ENCODE results near the gene ATXN7L2.
A peak's percentile ranks its signal among the peaks of the same experiment; 100 is the strongest.

Gene ATXN7L2

DNA sequence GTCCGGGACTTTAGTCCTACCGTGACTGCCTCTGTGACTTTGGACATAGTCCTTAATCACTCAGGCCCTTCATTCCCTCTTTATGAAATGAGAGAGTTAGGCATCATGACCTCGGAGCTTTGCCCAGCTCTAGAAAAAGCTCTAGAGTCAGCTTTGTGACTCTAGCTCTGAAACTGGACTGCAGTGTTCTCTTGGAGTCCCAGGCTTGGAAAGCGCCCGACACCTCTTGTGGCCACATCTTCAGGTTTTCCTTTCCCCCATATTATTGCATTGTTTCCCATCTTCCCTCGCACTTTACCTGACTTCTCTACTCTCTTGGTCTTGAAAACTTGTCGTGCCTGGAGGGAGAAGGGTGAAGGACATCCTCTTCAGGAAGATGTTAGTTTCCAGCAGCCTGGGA lies 38.3 kb downstream of the ATXN7L2 start:
- DNase-seq (ENCODE audit: low read depth in 2 of 3, low spot score in 1 of 3): no peak

DNA sequence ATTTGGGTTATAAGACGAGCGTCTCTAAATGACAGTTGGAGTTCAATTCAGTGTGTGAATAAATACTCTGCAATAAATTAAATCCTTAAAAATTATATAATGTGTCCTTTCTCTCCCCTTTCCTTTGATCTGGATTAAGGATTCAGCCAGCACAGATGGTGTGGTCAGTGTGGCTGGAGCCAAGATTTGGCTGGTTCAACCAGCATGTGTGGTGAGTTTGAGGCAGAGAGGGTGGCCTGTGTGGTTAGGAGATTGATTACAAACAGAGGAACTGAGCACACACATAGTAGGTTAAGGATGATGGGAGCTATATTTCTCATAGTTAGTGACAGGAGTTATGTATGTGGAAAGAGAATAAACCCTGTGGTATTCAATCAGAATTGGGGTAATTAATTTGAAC lies 40.0 kb downstream of the ATXN7L2 start:
- no peak for DNase-seq (ENCODE audit: low read depth in 2 of 3, low spot score in 1 of 3)

- DNase-seq (ENCODE audit: low read depth in 2 of 3, low spot score in 1 of 3): no peak
These were observed 43.5 kb downstream of the ATXN7L2 start for GRCh38 chr1:109527098-109527811.

DNA sequence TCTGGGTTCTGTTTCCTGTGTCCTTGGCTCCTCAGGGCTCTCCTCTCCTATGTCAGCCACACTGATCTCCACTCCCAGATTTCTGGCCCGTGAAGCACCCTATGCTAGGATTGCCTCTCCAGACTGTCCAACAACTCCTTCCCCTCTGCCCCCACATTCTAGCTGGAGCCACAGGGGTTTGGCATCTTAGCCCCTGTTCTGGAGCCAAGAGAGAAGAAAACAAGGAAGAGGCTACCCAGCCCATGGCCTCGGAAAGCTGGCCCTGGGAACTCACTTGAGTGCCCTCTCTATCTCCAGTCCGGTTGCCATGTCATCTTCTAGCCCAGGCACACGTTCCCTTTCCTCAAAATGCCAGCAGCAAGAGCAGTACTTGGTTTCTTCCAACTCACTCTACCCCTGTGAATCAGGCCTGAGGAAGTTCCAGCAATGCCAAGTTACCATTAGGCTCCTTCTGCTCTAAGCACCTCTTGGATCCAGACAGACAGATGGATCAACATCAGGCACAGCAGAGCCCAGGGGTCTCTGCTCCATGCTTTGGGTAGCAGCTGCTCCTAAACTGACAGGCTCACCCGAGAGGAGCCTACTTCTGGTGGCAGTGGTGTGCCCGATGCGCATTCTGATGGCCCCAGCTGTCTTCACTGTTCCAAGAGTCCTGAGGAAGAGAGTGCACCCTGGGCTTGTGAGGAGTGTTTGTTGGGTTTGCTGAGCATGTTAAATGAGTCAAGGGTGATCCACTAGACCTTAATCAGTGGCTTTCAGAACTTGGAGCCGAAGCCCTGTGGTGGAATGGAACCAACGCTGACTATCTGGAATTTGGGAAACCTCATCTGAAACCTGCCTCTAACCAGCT lies 44.4 kb downstream of the ATXN7L2 start:
- no peak for DNase-seq (ENCODE audit: low read depth in 2 of 3, low spot score in 1 of 3)

GRCh38 chr1:109528712-109529111 lies 45.0 kb downstream of the ATXN7L2 start:
- DNase-seq (ENCODE audit: low read depth in 2 of 3, low spot score in 1 of 3): no peak

DNA sequence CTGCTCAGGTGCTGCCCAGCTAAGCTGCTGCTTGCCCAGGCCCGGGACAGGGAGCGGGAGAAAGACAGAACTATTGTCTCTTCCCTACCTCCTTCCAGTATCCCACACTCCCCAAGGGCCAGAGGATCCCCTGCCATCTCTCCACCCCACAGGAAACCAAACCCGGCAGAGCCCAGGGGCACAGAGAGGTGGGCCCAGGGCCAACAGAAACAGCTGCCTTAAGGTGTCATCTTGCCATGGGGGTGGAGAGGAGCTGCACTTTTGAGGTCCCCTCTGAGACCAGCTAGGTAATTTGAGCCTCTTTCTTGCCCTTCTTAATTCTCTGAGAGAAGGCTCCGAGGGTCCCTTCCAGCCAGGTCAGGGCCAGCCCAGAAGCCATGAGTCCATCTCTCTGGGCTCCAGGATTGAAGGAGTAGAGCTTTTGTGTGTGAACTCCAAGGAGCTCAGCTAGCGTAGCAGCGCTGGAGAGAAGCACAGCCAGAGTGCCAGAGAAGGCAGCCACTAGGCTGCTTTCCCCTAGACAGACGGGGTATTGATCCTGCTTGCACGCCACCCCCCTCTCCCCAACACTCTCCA lies 46.3 kb downstream of the ATXN7L2 start:
- DNase-seq (ENCODE audit: low read depth in 2 of 3, low spot score in 1 of 3): no peak

- no peak for DNase-seq (ENCODE audit: low read depth in 2 of 3, low spot score in 1 of 3)
These were observed 46.9 kb downstream of the ATXN7L2 start for GRCh38 chr1:109530457-109531087.

GRCh38 chr1:109531380-109531779 lies 47.7 kb downstream of the ATXN7L2 start:
- DNase-seq (ENCODE audit: low read depth in 2 of 3, low spot score in 1 of 3): no peak

DNA sequence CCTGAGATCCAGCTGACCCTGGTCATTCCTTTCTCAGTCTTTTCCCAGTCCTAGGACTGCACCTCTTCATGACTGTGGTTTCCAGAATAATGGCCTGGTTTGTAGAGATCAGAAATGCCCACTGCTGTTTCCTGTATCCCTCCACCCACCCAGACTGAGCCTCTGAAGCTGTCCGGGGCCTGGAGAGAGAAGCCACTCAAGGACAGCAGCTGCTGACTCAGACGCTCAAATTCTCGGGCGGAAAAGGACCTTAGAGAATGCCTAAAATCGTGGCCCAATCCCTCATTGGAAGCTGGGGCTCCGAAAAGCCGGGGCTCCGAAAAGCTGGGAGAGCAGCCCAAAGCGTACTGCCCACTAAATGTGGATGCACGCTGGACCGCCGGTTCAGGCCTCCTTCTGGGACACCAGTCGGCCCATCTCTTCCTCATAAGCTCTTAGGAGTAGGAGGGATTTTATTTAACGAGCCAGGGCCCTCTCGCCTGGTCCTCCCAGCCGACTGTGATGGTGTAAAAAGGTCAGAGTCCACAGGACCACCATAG lies 48.2 kb downstream of the ATXN7L2 start:
- DNase-seq (ENCODE audit: low read depth in 2 of 3, low spot score in 1 of 3): no peak

GRCh38 chr1:109532365-109533136 lies 48.8 kb downstream of the ATXN7L2 start:
- peak; percentile 86 to 97 (median 87) for DNase-seq (ENCODE audit: low read depth in 2 of 3, low spot score in 1 of 3)

- DNase-seq (ENCODE audit: low read depth in 2 of 3, low spot score in 1 of 3): no peak
These were observed 50.7 kb downstream of the ATXN7L2 start for GRCh38 chr1:109534307-109534858.

GRCh38 chr1:109535481-109535880 lies 51.8 kb downstream of the ATXN7L2 start:
- no peak for DNase-seq (ENCODE audit: low read depth in 2 of 3, low spot score in 1 of 3)

DNA sequence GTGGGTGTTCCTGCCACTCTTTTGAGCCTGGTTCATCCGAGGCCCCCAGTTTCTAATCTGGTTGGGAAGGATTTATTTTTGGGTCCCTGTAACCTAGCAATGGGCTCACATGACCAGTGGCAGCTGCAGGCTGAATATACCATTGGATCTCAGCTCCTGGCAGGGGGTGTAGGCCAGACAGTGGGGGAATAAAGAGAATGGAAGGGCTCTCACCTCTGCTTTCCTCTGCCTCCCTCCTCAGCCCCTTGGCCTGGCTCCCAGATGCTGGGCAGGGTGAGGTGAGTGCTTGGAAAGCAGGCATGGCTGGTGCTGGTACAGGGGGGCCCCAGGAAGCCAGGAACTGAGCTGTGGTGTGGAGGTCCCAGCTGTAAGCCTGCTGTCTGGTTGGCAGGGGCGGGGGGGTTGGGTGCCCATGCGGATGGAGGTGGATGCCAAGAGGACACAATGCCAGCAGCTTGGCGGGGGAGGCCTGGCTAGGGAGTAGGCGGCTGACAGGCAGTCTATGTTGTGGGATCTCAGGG lies 52.3 kb downstream of the ATXN7L2 start:
- no peak for DNase-seq (ENCODE audit: low read depth in 2 of 3, low spot score in 1 of 3)

GRCh38 chr1:109537450-109538178 lies 53.9 kb downstream of the ATXN7L2 start:
- DNase-seq (ENCODE audit: low read depth in 2 of 3, low spot score in 1 of 3): no peak

DNA sequence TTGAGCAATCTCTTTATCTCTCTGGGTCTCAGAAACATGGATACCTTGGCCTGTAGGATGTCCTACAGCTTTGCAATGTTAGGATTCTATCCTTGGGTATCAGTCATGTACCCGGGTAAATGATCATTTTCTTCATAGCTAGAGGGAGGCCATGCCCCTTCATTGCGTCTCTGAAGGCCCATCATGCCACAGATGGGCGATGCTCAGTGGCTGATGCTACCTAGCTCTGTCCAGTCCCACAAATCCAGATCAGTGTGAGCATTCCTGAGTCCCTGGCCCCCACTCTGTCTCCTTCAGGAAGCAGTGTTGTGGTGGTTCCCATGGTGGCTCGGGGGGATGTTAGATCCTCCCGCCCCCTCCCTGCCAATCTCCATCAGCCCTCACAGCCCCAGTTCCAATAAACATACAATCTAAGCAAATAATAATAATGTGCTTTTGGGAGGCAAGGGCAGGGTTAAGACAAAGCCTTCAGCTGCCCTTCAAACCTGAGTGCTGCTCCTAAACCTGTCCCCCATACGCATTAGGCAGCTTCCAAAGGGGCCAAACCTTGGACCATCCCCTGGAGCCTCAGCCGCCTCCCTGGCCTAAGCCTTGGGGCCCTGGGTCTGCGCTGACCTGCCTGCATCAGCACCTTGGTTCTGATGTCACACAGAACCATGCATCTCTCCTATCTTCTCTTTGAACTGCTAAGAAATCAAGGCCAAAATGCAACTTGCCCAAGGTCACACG lies 55.3 kb downstream of the ATXN7L2 start:
- DNase-seq (ENCODE audit: low read depth in 2 of 3, low spot score in 1 of 3): no peak

DNA sequence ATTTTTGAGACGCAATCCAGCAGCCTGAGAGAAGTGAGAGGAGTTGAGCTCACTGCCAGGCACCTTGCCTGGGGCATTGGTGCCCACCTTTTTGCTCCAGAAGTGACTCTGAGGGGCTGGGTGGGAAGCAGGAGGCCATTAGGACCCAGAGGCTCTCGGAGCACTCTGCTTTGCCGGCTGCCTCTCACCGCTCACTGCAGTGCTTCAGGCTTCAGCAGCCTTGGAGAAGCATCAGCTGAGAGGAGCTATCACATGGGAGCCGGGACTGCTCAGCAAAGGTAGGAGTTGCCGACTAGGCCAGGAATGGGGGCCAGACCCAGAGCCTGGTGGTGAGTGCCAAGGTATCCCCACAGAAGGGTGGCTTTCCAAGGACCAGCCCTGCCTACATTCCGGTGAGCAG lies 56.0 kb downstream of the ATXN7L2 start, which contains the start of gene GPR61:
GPR61 (plus strand) TSS at position 197 of the 400 bp plus-strand sequence. CDS start 3,151 bp downstream, outside the sequence.
- DNase-seq (ENCODE audit: low read depth in 2 of 3, low spot score in 1 of 3): no peak

GRCh38 chr1:109541102-109541501 lies 57.4 kb downstream of the ATXN7L2 start:
- no peak for DNase-seq (ENCODE audit: low read depth in 2 of 3, low spot score in 1 of 3)
